SW 1271 (cell line): Measurements from ENCODE around the gene FGF4.
A peak's percentile ranks its signal among the peaks of the same experiment; 100 is the strongest.

ENCODE experiments used
- DNase-seq, 2 experiments: peaks; one replicate each; lab custom pipeline; 2025; lab: John Stamatoyannopoulos, UW

FGF4 gene

DNA sequence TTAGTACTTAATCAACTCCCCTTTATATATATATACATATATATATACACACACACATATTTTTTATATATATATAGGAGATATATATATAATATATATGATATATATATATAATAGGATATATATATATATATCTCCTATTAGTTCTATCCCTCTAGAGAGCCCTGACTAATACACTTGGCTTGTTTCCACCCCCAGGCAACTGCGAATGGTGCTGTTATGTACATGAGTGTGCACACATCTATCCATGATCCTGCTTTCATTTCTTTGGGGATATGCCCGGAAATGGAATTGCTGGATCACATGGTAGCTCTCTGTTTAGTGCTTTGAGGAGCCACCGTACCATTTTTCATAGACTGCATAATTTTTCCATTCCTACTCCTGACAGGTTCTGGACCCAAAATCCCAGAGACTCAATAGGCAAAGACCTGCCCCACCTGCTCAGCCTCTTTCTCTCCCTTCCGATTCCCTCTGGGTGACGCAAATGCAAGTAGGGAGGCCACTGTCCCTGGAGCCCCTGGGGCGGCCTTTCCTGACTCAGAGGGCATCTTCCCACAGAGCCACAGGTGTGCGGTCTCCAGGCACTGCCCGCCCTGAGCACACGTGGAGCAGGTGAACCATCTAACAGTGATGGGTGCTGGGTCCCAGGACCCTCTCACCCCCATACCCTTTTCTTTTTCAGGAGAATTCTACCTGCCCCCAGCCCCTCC lies 32.1 kb upstream of the FGF4 start:
- no peak for DNase-seq

DNA sequence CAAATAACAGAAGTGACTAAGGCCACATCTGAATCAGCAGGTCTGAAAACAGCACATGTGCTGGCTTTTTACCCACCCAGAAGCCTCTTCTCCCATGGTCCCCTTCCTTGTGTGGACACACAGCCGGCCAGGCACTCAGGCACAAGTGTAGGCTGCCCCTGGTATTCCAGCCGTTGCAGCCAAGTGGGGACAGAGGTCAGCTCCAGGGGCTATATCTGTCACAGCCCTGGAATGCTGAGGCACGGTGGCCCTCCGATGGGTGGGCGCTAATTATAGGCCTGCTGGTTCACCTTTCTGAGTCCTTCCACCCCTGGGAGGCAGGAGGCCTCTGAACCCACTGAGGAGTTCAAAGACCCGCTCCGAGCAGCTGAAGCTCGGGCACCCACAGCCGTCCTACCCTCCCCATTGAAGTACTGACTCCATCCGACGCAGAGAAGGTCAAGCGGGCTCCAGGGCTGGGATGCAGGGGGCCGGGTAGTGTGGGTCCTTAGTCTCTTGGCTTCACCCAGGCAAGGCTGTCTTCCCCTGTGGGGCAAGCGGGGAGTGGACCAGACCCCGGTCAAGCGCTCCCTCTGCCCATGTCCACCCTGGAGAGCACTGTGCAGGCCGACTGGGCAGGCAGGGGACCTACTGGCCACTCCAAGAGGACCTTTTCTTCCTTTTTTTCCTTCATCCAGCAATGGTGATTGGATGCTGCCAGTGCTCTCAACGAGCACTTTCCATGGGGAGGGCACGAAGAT lies 29.8 kb upstream of the FGF4 start:
- DNase-seq: no peak

GRCh38 chr11:69803604-69804218 lies 28.6 kb upstream of the FGF4 start:
- no peak for DNase-seq

- DNase-seq: no peak
Observed at GRCh38 chr11:69803022-69803421, 27.9 kb upstream of the FGF4 start.

DNA sequence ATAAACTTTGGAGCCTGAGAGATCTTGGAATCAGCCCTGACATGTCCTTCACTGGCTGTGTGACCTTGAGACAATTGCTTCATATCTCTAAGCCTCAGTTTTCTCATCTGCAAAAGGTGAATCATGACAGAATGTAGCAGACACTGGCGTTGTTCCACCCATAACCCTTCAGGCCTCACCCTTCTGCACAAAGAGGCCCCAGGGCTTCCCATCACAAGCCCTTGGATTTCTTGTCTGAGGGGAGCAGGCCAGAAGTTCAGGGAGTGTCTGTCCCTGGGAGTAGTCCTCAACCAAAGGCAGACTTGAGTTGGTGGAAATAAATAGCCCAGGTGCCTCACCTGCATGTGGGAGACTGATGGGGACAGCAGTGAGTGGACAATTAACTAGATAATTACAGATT lies 27.4 kb upstream of the FGF4 start:
- no peak for DNase-seq

- DNase-seq: no peak
Observed at GRCh38 chr11:69801513-69802335, 26.6 kb upstream of the FGF4 start.

- DNase-seq: no peak
Observed at GRCh38 chr11:69800278-69800677, 25.1 kb upstream of the FGF4 start.

DNA sequence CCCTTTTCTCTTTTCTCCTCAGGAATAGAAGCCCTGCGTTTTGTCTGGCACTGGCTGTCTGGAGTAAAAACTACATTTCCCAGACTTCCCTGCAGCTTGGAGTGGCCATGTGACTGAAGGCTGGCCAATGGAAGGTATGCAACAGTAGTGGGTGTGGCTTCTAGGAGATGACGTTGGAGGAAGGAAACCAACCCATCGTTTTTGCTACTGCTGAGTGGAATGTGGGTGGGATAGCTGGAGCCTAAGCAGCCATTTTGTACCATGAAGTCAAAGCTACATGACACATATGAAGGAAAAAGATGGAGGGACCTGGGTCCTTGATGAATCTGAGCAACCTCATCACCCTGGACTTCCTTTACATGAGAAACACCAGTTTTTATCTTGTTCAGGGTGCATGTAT lies 24.4 kb upstream of the FGF4 start:
- DNase-seq: peak; percentile 58 to 64

GRCh38 chr11:69799097-69799496 lies 24.0 kb upstream of the FGF4 start:
- no peak for DNase-seq

DNA sequence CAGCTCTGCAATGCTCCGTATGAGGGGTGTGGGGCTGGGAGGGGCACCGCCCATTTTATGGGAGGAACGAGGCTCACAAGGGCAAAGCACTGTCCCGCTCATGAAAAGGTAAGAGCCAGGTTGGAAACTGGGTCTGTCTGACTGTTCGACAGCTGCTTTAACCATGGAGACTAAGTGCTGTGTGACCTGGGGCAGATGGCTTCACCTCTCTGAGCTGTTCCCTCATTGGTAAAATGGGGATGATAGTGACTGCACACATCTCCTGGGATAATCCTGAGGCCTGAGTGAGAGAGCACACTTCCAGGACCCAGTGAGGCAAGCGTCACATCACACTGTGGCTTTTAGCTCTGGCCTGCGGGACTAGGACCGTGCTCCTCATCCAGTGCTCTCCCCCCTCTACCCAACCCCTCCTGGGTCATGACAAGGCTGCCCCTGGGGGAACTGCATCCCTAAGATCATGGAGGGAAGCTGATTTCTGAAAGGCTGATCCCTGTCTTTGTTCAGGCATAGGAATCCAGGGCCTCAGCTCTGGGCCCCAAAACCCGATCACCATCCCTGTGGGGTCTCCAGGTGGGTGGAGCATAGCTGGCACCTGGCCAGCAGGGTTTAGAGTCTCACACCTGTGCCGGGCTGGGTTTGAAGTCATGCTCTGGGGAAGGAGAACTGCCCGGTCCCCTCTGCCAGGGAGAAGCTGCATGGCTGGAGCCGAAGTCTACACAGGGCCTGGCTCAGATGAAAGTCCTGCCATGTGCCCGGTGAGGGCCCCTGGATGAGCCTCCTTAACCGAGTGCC lies 22.8 kb upstream of the FGF4 start:
- no peak for DNase-seq

- no peak for DNase-seq
Observed at GRCh38 chr11:69797156-69797555, 22.0 kb upstream of the FGF4 start.

GRCh38 chr11:69796063-69796462 lies 20.9 kb upstream of the FGF4 start:
- DNase-seq: no peak

DNA sequence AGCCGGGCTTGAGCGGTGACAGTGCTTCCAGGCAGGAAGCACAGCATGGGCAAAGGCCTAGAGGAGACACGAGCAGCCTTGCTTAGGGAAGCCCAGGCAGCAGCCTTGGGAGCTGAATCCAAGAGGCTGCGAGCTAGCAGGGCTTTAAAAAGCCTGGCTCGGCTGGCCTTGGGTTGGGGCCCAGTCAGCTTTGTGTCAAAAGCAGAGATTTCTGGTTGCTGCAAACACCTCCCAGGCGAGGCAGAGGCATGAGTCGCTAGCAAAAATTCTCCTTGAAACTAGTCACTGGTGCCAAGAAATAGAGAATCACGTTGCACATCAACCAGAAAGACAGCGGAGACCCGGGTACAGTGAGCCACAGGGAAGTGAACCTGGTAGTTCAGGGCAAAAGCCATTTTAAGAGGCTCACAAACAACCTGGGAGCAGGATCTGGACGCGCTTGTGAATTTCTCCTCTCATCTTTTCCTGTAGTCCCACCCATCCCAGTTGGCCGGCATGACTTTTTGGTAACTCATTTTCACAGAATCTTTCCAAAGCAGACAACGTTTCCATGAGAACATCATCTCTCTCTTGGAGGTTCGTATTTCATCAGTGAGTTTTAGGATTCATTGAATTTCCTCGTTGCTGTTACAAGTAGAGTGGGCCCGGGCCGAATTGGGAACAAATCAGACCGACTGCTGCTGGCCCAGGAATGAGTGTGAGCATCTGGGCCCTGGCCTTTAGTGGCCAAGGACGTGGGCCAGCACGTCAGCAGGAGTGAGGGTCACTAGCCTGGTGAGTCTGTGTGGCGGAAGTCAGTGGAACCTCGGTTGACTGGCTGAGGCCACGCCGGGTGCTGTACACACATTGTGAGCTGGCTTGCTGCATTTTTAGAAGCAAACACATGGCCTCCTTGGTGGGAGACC lies 16.4 kb upstream of the FGF4 start:
- no peak for DNase-seq

- no peak for DNase-seq
Observed at GRCh38 chr11:69788956-69789355, 13.8 kb upstream of the FGF4 start.

DNA sequence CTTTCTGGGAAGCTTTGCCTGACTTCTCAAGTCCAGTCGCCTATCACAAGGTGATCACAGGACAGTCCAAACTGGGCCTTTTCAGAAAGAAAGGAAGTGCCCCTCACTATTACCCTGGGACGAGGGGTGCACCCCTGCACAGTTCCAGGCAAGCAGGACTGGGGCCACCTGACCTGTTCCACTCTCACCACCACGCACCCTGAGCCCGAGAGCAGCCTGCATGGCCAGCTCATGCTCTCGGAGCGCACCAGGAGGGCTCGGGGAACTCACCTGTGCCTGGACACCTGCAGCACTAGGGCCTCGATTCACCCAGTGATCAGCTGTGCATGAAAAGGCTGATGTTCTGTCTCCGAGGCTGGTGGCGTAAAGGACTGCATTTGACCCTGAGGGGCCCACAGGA lies 12.8 kb upstream of the FGF4 start:
- DNase-seq: no peak

GRCh38 chr11:69787457-69787856 lies 12.3 kb upstream of the FGF4 start:
- no peak for DNase-seq

GRCh38 chr11:69781241-69781640 lies 6.1 kb upstream of the FGF4 start:
- DNase-seq: no peak

- DNase-seq: no peak
Observed at GRCh38 chr11:69778373-69778772, 3.2 kb upstream of the FGF4 start.

DNA sequence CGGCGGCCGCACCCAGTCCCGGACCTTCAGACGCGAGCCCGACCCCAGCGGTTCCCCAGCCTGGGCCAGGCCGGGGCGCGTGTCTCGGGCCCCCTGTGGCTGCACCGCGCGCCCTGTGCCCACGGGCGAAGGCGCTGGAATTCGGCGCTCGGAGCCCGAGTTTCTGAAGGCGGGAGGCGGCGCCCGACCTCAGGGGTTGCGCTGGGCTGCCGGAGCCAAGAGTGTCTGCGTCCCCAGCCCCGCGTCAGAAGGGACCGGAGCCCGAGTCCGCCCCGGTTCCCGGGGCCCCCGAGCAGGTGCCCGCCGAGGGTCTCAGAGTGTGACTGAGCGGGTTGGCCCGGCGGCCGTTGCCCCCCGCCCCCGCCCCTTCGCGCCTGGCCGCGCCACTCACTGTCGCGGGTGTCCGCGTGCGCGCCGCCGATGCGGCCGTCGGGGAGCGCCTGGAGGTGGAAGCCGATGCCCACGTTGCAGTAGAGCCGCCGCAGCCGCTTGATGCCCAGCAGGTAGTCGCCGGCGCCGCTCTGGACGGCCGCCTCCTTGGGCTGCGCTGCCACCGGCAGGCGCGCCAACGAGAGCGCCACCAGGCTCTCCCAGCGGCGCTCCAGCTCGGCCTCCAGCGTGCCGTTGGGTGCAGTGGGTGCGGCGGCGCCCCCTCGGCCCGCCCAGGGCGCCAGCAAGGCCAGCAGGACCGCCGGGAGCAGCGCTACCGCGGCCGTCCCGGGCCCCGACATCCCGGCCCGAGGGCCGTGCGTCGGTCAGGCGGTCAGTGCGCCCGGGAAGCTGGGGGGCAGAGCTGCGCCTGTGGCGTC lies 583 bp downstream of the FGF4 start:
- no peak for DNase-seq
